ENCODE measurements around the gene REEP1. TPM values are rescaled to one million over a fixed set of nuclear protein-coding genes. Genes with fewer than 3 reads are reported as not detected.
"Not testable (repeated sequence)": the region's sequence is repeated elsewhere in the genome, so short reads cannot be mapped to it uniquely, and the experiment has no call there.

The REEP1 gene
- total RNA-seq, 8 experiments from 2014 or later, result 0.31 to 98.1 (median 41.6) TPM

GRCh38 chr2:86229221-86229620 is 108.2 kb downstream of the REEP1 start:
- ATAC-seq (replicated peaks in 6 of 8), result no peak

DNA sequence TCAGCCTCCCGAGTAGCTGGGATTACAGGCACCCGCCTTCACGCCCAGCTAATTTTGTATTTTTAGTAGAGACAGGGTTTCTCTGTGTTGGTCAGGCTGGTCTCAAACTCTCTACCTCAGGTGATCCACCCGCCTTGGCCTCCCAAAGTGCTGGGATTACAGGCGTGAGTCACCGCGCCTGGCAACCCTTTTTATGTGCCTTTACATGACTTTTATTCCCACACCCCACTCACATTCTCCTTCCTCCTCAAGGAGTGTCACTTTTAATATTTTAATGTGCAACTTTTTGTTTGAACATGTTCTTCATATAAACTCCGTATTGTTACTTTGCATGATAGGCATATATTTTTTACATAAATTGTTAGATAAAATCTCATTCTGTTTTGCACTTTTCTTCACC is 108.9 kb downstream of the REEP1 start:
- 57 to 100% (median 93%) methylated on average over 1 to 7 of the region's 8 CpGs; no CpG with 5 or more reads in 1 of the 10 experiments for WGBS, 10 experiments
- peaks cover 16 to 20% of the 10 kb centered on the region in 2 donors for H3K4me1 ChIP-seq (replicated peaks in 1 of 2)
- in situ Hi-C loops (cut with MboI; ENCODE audit: low pct_unique_long_range_greater_than_20kb in 2 of 9, low sequenced_read_pairs in 9 of 9, unreplicated experiment in 9 of 9), result loop anchor here in 2 of 9 experiments (25.0 kb wide), 1 partner anchor 134 kb away; no protein-coding TSS in a partner anchor
- H3K4me3 ChIP-seq; ATAC-seq (replicated peaks in 6 of 8); H3K27ac ChIP-seq: not testable (repeated sequence)

More at GRCh38 chr2:86229221-86229620, 108.2 kb downstream of the REEP1 start:
- Histone ChIP-seq H3K27ac (no peak overlapping the region), H3K4me1 (replicated peaks in 1 of 2) (peaks cover 12 to 13% of the 10 kb centered on the region in 2 donors), H3K4me3 (no peak overlapping the region)
- 53 to 100% (median 73%) methylated on average over 1 to 4 of the region's 4 CpGs; no CpG with 5 or more reads in 4 of the 10 experiments for WGBS, 10 experiments
- in situ Hi-C loops (cut with MboI; ENCODE audit: low pct_unique_long_range_greater_than_20kb in 2 of 9, low sequenced_read_pairs in 9 of 9, unreplicated experiment in 9 of 9), result loop anchor here in 2 of 9 experiments (25.0 kb wide), 1 partner anchor 133 kb away; no protein-coding TSS in a partner anchor

DNA sequence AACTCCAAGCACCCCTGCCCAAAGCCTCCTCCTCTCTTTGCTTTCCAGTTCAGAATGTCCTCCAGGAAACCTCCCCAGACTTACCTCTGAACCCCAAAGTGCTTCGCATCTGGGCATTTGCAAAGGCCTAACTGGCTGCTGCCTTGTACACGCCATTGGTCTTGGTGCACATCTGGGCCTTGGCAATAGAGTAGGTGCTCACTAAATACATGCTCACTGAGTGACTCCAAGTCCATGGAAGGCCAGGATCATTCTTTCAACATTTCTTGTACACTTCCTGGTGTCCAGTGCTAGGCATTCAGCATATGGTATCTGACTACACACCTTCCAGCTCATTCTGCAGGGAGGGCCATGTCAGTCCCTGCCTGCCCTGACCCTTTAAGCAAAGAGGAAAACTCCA is 109.7 kb downstream of the REEP1 start:
- ATAC-seq (replicated peaks in 6 of 8), result no peak
- Histone ChIP-seq H3K4me3 (no peak overlapping the region), H3K4me1 (replicated peaks in 1 of 2) (peaks cover 23 to 24% of the 10 kb centered on the region in 2 donors), H3K27ac (no peak overlapping the region)
- WGBS, 10 experiments, result 100% methylated on average over 1 of the region's 2 CpGs; no CpG with 5 or more reads in 8 of the 10 experiments
- in situ Hi-C loops (cut with MboI; ENCODE audit: low pct_unique_long_range_greater_than_20kb in 2 of 9, low sequenced_read_pairs in 9 of 9, unreplicated experiment in 9 of 9), result loop anchor here in 2 of 9 experiments (25.0 kb wide), 1 partner anchor 135 kb away; no protein-coding TSS in a partner anchor

DNA sequence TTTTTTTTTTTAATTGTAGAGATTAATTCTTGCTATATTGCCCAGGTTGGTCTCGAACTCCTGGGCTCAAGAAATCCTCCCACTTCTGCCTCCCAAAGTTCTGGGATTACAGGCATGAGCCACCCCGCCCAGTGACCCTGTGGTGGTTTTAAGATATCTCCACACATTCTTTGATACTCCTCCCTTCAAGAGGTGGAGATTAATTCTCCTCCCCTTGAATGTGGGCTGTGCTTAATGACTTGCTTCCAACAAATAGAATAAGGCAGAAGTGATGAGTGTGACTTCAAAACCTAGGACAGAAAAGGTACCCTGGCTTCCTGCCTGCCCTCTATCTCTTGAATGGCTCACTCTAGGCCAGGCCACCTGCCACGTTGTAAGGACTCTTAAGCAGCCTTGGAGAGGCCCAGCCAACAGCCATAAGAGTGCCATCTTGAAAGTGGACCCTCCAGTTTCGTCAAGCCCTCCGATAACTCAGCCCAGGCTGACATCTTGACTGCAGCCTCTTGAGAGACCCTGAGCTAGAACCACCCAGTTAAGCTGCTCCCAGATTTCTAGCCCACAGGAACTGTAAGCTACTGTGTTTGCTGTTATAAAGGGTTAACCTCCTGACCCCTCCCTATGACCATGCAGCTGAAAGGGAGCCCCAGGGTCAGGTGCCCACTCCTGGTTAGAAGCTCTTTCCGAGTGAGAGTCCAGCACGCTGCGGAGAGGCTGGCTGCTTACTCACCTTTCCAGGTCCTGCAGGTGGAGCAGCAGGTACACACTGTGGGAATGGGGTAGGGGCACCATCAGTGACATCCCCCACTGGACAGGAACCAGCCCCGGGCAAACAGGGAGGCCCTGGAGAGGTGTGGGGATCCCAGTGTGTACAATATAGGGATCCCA is 110.5 kb downstream of the REEP1 start:
- Histone ChIP-seq H3K4me3 (no peak overlapping the region), H3K4me1 (replicated peaks in 1 of 2) (peaks cover 29 to 30% of the 10 kb centered on the region in 2 donors), H3K27ac (no peak overlapping the region)
- WGBS, 10 experiments, result 46 to 100% (median 100%) methylated on average over 1 to 4 of the region's 9 CpGs; no CpG with 5 or more reads in 5 of the 10 experiments
- in situ Hi-C loops (cut with MboI; ENCODE audit: low pct_unique_long_range_greater_than_20kb in 2 of 9, low sequenced_read_pairs in 9 of 9, unreplicated experiment in 9 of 9), result loop anchor here in 2 of 9 experiments (25.0 kb wide), 1 partner anchor 135 kb away; no protein-coding TSS in a partner anchor
- no peak for ATAC-seq (replicated peaks in 6 of 8)

- Histone ChIP-seq H3K4me3 (no peak overlapping the region), H3K4me1 (replicated peaks in 1 of 2) (peaks cover 29 to 30% of the 10 kb centered on the region in 2 donors), H3K27ac (no peak overlapping the region)
- whole genome bisulfite sequencing, 10 experiments, result 100% methylated on average over 2 of the region's 4 CpGs; no CpG with 5 or more reads in 9 of the 10 experiments
- in situ Hi-C loops (cut with MboI; ENCODE audit: low pct_unique_long_range_greater_than_20kb in 2 of 9, low sequenced_read_pairs in 9 of 9, unreplicated experiment in 9 of 9), result loop anchor here in 2 of 9 experiments (25.0 kb wide), 1 partner anchor 136 kb away; no protein-coding TSS in a partner anchor
- no peak for ATAC-seq (replicated peaks in 6 of 8)
Measured at GRCh38 chr2:86226070-86226469, 111.4 kb downstream of the REEP1 start.

DNA sequence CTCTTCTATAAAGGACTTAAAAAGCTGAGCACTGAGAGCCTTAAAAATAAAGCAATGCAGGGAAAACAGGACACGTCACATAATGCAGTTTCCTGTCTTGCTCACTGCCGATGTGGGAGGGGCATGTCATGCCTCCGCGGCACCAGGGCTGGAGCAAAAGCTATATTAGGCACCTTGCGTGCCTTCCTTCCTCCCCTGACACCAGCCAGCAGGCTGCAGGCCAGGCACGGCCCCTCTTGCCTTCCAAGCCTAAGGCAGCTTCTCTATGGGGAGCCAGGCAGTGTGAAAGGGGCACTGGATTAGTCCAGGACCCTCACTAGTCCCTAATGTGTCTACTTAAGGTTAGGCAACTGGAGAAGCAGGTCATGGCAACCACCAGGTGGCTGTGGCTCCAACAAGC is 111.8 kb downstream of the REEP1 start:
- Histone ChIP-seq H3K4me3 (no peak overlapping the region), H3K4me1 (replicated peaks in 1 of 2) (peaks cover 29 to 30% of the 10 kb centered on the region in 2 donors), H3K27ac (no peak overlapping the region)
- 28 to 100% (median 89%) methylated on average over 2 to 5 of the region's 6 CpGs; no CpG with 5 or more reads in 7 of the 10 experiments for WGBS, 10 experiments
- in situ Hi-C loops (cut with MboI; ENCODE audit: low pct_unique_long_range_greater_than_20kb in 2 of 9, low sequenced_read_pairs in 9 of 9, unreplicated experiment in 9 of 9), result loop anchor here in 2 of 9 experiments (25.0 kb wide), 1 partner anchor 137 kb away; no protein-coding TSS in a partner anchor
- ATAC-seq (replicated peaks in 6 of 8), result no peak

- peak overlapping the region; percentile 57 to 73 for H3K27ac ChIP-seq
- H3K4me1 ChIP-seq (replicated peaks in 1 of 2), result peaks cover 29 to 30% of the 10 kb centered on the region in 2 donors
- no peak overlapping the region for H3K4me3 ChIP-seq
- in situ Hi-C loops (cut with MboI; ENCODE audit: low pct_unique_long_range_greater_than_20kb in 2 of 9, low sequenced_read_pairs in 9 of 9, unreplicated experiment in 9 of 9), result loop anchor here in 3 of 9 experiments (25.0 kb wide), 1 partner anchor 138 kb away; no protein-coding TSS in a partner anchor
- 71 to 100% (median 88%) methylated on average over 1 to 4 of the region's 9 CpGs; no CpG with 5 or more reads in 4 of the 10 experiments for WGBS, 10 experiments
- no peak for ATAC-seq (replicated peaks in 6 of 8)
Measured at GRCh38 chr2:86224645-86225355, 112.6 kb downstream of the REEP1 start.

- Histone ChIP-seq H3K4me1 (replicated peaks in 1 of 2) (peaks cover 29 to 30% of the 10 kb centered on the region in 2 donors), H3K27ac (peak overlapping the region; percentile 57 to 73), H3K4me3 (no peak overlapping the region)
- peak in 4 of 8 experiments; percentile 13 to 35 (median 28) for ATAC-seq (replicated peaks in 6 of 8)
- WGBS, 10 experiments, result 0 to 80% (median 55%) methylated on average over 1 of the region's 2 CpGs; no CpG with 5 or more reads in 5 of the 10 experiments
- in situ Hi-C loops (cut with MboI; ENCODE audit: low pct_unique_long_range_greater_than_20kb in 2 of 9, low sequenced_read_pairs in 9 of 9, unreplicated experiment in 9 of 9), result loop anchor here in 1 of 9 experiments (25.0 kb wide), 1 partner anchor 138 kb away; no protein-coding TSS in a partner anchor
Measured at GRCh38 chr2:86223927-86224560, 113.4 kb downstream of the REEP1 start.

DNA sequence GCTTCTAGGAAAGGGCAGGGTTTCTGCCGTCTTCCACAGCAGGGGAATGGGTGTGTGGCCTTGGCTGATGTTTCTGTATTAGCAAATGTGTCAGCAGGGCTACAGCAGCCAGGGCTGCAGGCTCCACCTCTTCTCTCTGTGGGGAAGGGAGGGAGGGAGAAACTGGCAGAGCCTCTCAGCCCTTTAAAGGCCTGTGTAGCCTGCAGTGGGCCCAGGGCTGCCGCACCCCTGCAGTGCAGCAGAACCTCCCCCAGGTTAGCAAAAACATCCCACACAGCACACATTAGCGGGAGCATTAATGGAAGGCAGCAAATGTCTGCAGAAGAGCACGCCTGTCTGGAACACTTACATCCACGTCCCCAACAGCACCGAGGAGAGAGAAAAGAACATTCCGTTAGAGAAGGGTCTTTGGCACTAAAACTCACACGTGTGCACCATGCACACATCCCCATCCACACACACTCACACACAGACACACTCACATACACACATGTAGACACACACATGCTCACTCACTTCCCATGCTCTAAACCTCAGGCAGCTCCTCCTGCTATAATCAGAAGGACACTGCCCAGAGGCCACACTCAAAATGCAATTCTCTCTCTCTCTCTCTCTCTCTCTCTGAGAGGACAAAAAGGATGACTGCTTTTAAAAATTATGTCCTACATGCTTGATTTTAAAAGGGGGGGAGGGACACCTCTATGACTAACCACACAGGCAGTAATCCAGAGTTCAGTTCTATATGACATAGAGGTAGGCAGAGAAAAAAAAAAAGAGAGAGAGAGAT is 114.1 kb downstream of the REEP1 start:
- H3K27ac ChIP-seq, result peak overlapping the region; percentile 57 to 73

DNA sequence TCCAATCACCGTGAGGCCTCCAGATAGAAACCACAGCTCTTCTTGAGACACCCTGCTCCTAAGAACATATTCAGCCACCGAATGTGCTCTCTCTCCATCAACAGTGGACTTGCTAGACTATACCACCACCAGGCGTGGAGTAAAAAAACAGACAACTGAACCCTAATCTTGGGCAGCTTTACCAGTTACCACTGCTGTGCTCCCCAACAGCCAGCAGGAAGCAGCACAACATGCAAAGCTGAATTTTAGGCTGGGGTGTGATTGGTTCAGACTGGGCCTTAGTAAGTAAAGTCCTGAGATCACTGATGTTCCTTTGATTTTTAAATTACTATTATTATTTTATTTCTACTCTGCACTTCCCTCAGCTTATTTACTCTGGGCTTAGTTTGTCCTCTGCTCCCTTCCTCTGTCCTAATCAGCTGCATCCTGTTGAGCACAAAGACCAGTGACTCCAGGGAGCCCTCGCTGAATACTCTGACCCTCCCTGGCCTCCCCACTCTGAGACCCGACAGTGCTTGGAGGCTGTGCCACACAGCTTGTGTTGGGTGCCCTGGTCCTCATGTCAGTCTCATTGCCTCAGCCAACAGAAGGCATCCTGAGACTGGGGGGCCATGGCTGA is 116.3 kb downstream of the REEP1 start:
- 29 to 100% (median 60%) methylated on average over 1 to 4 of the region's 5 CpGs; no CpG with 5 or more reads in 2 of the 10 experiments for WGBS, 10 experiments
- peaks cover 29 to 37% of the 10 kb centered on the region in 2 donors for H3K4me1 ChIP-seq (replicated peaks in 1 of 2)
- peak in 3 of 8 experiments; percentile 6 to 63 (median 7) for ATAC-seq (replicated peaks in 6 of 8)
- in situ Hi-C loops (cut with MboI; ENCODE audit: low pct_unique_long_range_greater_than_20kb in 2 of 9, low sequenced_read_pairs in 9 of 9, unreplicated experiment in 9 of 9), result loop anchor here in 1 of 9 experiments (25.0 kb wide), 1 partner anchor 141 kb away; no protein-coding TSS in a partner anchor
- H3K27ac ChIP-seq, result no peak overlapping the region
- no peak overlapping the region for H3K4me3 ChIP-seq

More for the DNA sequence above, 114.1 kb downstream of the REEP1 start:
- in situ Hi-C loops (cut with MboI; ENCODE audit: low pct_unique_long_range_greater_than_20kb in 2 of 9, low sequenced_read_pairs in 9 of 9, unreplicated experiment in 9 of 9), result loop anchor here in 1 of 9 experiments (25.0 kb wide), 1 partner anchor 139 kb away; no protein-coding TSS in a partner anchor
- ATAC-seq (replicated peaks in 6 of 8), result peak; percentile 89 to 97 (median 96)
- H3K4me3 ChIP-seq, result no peak overlapping the region
- 0 to 60% (median 32%) methylated on average over 1 to 5 of the region's 8 CpGs; no CpG with 5 or more reads in 4 of the 10 experiments for WGBS, 10 experiments
- peaks cover 29 to 30% of the 10 kb centered on the region in 2 donors for H3K4me1 ChIP-seq (replicated peaks in 1 of 2)

- Histone ChIP-seq H3K4me1 (replicated peaks in 1 of 2) (peaks cover 27 to 35% of the 10 kb centered on the region in 2 donors), H3K4me3 (no peak overlapping the region), H3K27ac (no peak overlapping the region)
- no peak for ATAC-seq (replicated peaks in 6 of 8)
- WGBS, 10 experiments, result 31 to 100% (median 66%) methylated on average over 1 to 3 of the region's 5 CpGs; no CpG with 5 or more reads in 7 of the 10 experiments
- in situ Hi-C loops (cut with MboI; ENCODE audit: low pct_unique_long_range_greater_than_20kb in 2 of 9, low sequenced_read_pairs in 9 of 9, unreplicated experiment in 9 of 9), result loop anchor here in 1 of 9 experiments (25.0 kb wide), 1 partner anchor 142 kb away; no protein-coding TSS in a partner anchor
Measured at GRCh38 chr2:86219896-86220295, 117.5 kb downstream of the REEP1 start.
